A172 (cell line): ENCODE results near the gene SCFD2. TPM values are rescaled to one million over a fixed set of nuclear protein-coding genes. Genes with fewer than 3 reads are reported as not detected.
"Not testable (repeated sequence)": the region's sequence is repeated elsewhere in the genome, so short reads cannot be mapped to it uniquely, and the experiment has no call there.

ENCODE experiments used
- DNase-seq: peaks from one replicate; pipeline ENCODE4 v3.0.0-alpha.2; 2015; ENCODE audit warnings: low spot score
- total RNA-seq: library from RNA; depleted of rRNA; stranded (reverse); fragments of >200 nt; shearing (Covaris generic); gene quantifications from 2 replicates; pipeline ENCODE4 v1.2.3, GENCODE V29; 2014; rRNA removed

SCFD2 gene
- total RNA-seq, 1 experiment from 2014 or later: 16.2 TPM

DNA sequence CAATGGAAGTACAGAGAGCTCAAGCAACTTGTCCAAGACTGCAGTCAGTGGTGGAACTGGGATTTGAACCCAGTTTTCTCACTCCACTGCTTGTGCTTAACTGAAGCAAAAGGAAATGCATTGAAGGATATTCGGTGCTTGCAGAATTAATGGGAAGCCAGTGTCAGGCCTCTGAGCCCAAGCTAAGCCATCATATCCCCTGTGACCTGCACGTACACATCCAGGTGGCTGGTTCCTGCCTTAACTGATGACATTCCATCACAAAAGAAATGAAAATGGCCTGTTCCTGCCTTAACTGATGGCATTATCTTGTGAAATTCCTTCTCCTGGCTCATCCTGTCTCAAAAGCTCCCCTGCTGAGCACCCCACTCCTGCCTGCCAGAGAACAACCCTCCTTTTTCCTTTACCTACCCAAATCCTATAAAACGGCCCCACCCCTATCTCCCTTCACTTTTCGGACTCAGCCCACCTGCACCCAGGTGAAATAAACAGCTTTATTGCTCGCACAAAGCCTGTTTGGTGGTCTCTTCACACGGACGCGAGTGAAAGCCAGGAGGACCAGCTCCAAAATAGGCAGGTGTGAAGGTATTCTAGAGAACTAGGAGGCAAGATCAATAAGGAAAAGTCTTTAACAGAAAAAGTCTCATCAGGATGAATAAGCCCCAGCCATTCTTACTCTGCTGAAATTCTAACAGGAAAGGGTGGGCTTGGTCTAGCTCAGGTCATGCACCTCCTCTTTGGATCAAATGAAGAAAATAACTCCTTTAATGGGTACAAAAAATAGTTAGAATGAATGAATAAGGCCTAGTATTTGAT, 531.0 kb downstream of the SCFD2 start:
- DNase-seq: not testable (repeated sequence)

DNA sequence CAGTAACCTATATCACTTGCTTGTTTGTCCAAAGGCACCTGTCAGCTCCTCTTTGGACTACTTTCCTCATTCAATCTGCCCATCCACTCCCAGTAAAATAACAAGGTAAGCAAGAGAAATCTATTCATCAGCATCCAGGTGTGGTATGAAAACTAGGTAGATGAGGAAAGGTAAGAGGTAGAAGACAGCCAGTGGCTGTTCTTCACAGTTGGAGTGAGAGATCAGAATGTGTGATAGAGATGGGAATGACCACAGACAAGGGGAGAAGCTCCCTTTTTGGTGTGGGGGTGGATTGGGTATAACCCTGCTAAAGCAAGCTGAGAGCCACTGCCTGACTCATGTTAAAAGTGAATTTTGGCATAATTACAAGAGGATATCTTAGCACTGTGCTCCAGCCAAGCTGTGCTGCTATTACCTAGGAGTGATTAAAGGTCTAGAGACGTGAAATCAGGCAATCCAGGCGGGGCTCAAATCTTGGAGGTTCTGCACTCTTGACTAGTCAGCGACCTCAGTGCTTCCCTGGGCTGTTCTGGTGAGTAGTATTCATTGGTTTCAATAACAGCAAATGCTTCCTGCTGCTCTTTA, 531.8 kb downstream of the SCFD2 start:
- DNase-seq: no peak

DNA sequence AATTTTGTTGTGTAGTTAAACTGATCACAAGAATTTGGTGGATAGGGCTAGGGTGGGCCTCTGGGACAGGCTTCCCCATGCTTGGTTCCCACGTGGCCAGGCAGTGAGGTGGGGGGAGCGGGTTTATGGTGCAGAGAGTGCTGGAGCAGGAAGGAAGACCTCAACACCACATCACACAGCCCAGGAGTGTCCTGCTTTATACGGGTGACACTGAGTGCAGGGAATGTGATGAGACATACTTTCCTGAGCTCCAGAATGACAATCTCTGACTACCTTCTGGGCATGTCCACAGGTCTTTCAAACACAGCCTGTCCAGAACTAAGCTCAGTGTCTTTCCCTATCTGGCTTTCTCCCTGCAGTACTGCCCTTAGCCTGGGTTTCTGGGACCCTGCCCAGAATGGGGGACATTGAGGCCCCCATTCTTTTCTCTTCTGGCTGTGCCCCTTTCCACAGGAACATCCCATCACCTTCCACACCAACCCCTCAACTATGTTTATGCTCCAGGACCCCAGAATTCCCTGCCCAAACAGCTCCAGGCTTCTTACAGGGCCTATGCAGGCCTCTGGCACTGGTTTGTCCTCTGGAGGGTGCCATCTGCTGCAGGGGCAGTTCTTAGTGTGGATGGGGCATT, 540.3 kb downstream of the SCFD2 start:
- DNase-seq: no peak

DNA sequence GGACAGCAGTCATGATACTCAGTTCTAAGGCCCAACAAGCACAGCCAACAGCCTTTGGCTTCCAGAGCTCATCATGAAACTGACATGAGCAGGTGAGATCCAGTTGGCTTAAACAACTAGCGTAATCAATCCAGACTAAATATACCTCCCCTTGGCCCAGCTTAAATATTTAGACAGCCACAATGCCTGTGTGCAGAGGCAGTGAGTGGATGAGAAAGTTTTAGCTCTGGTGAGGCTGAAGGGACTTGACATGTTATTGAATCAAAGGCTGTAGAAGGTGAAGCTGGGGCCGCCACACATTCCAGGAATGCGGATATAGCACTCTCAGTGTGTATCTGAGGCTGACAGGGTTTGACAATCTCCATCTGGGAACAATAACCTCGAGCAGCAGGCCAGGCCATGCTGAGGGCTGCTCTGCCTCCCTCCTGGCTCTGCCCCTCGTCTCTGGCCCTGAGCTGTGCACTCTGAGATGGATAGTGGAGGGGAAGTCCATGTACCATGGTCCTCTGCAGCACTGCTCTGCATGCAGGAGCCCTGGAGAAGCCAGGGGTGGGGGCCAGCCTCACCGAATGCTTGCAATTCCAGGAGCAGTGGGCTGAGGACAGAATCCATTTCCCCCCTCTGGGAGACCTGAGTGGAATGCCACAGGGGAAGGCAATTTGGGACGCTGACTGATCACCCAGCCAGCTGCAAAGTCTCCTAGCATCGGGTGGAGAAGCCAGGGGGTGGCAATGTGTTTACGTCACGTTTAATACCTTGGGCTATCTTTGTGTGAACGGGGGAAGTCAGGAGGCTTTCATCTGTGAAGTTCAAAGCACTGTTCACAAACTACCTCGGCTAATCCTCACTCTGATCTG, 541.0 kb downstream of the SCFD2 start:
- DNase-seq: no peak

DNA sequence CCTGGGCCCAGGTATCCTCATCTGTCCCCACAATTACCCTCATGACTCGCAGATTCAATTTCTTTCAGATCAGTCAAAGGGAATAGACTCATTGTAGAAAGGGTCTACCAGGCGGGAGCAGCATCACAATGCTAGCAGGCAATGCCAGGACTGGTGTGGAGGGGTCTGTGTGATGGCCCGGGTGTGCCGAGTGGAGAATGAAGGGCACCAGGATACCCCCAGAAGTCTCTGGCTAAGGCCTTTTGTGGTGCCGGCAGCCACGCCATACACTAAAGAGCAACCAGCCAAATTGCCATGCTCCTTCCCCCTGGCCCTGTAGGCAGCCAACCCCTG, 541.6 kb downstream of the SCFD2 start:
- no peak for DNase-seq

DNA sequence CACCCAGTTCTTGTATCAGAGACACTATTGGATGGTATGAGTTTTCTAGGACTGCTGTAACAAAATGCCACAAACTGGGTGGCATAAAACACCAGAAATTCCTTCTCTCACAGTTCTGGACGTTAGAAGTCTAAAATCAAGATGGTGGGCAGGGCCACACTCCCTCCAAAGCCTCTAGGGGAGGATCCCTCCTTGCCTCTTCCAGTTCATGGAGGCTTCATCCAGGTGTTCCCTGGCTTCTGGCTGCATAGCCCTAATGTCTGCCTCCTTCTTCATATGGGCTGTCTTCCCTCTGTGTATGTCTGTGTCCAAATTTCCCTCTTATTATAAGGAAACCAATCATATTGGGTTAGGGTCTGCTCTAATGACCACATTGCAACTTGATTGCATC, 542.2 kb downstream of the SCFD2 start:
- no peak for DNase-seq

Other genes starting within 250 kb of the SCFD2 start
- 64.2 and 64.9 TPM in 2 replicates for gene FIP1L1, start 11.6 kb upstream of the SCFD2 start, total RNA-seq
- 1.2 and 1.9 TPM in 2 replicates for gene LNX1, start 225.4 kb upstream of the SCFD2 start, total RNA-seq